Tibial nerve (tissue), 4 donors: Measurements from ENCODE around the gene SIMC1. TPM values are rescaled to one million over a fixed set of nuclear protein-coding genes. Genes with fewer than 3 reads are reported as not detected.

Experiments used
- DNase-seq, 2 donors: peaks; one replicate each; pipeline ENCODE4 v3.0.0-alpha.2; 2019; ENCODE audit warnings: low spot score in 2 of 2
- H3K27ac ChIP-seq, 4 donors: fragments of 200-600 bp; sonication (generic) in 3 of 4; one replicate each; pipeline ENCODE4 v1.5.1; 2017 to 2019; ENCODE audit warnings: mild to moderate bottlenecking in 1 of 4
- H3K27me3 ChIP-seq, 2 donors: fragments of 200-600 bp; sonication (generic) in 1 of 2; one replicate each; pipeline versions ENCODE4 v1.5.1 to v1.6.0; 2017 to 2019
- H3K36me3 ChIP-seq, 3 donors: fragments of 200-600 bp; sonication (generic); one replicate each; pipeline ENCODE4 v1.5.1; 2018 to 2019
- H3K4me1 ChIP-seq, 4 donors: fragments of 200-600 bp; sonication (generic) in 3 of 4; one replicate each; pipeline ENCODE4 v1.5.1; 2017 to 2019
- H3K4me3 ChIP-seq, 4 donors: fragments of 200-600 bp; sonication (generic) in 3 of 4; one replicate each; pipeline ENCODE4 v1.5.1; 2017 to 2019; ENCODE audit warnings: mild to moderate bottlenecking in 1 of 4, moderate library complexity in 1 of 4
- H3K9me3 ChIP-seq, 4 donors: fragments of 200-600 bp; sonication (generic) in 3 of 4; one replicate each; pipeline ENCODE4 v1.5.1; 2017 to 2019
- CTCF ChIP-seq, 5 experiments: fragments of 200-600 bp in 3 of 5; fragments of 450-650 bp in 2 of 5; sonication (generic) in 3 of 5; IDR thresholded peaks; one replicate each; pipeline ENCODE4 v1.5.1; 2016 to 2019; ENCODE audit warnings: antibody characterized with exemption in 5 of 5, mild to moderate bottlenecking in 3 of 5, moderate library complexity in 2 of 5
- EP300 ChIP-seq, 2 donors: sonication (generic); formaldehyde crosslinking; IDR thresholded peaks; one replicate each; pipeline ENCODE4 v1.6.1; 2017; ENCODE audit warnings: antibody characterized with exemption in 2 of 2, mild to moderate bottlenecking in 1 of 2
- POLR2A ChIP-seq, 2 donors: fragments of 450-650 bp; IDR thresholded peaks; one replicate each; pipeline ENCODE4 v1.6.1; 2017; ENCODE audit warnings: antibody characterized with exemption in 2 of 2, mild to moderate bottlenecking in 2 of 2, moderate library complexity in 2 of 2
- WGBS, 2 donors: methylation state at CpG; one replicate each; pipeline ENCODE4 v1.1.5; 2018; 5-methylcytosine and 5-hydroxymethylcytosine counted together
- total RNA-seq, 4 donors: library from RNA; depleted of rRNA; stranded (reverse); fragments of >200 nt; gene quantifications; one replicate each; pipeline ENCODE4 v1.1.0, GENCODE V29; 2016

SIMC1 gene
- total RNA-seq, 4 donors from 2014 or later, result 3.7 to 11.1 (median 8.2) TPM

- peak in 4 of 5 experiments; percentile 8 to 38 (median 18) for TF ChIP-seq CTCF (IDR thresholded peaks at IDR 0.05)
- TF ChIP-seq EP300 (IDR thresholded peaks at IDR 0.05), result peak; percentile 30 to 92
- peak in 1 of 2 donors; percentile 74 for TF ChIP-seq POLR2A (IDR thresholded peaks at IDR 0.05)
- 1 to 3% methylated on average over 30 to 40 of the region's 56 CpGs for WGBS, 2 donors
- H3K27ac ChIP-seq, result peak within 1 kb of the TSS; percentile 22 to 89 (median 82)
Observed at GRCh38 chr5:176361437-176362232, 123.4 kb downstream of the SIMC1 start, which contains the start of gene KIAA1191. TSS of gene KIAA1191 (minus strand) at chr5:176361764. CDS start at chr5:176359508, 2,256 bp downstream.

GRCh38 chr5:176362233-176362490 lies 123.9 kb downstream of the SIMC1 start:
- H3K4me1 ChIP-seq, result peaks cover 0 to 49% (median 14%) of the 10 kb centered on the region in 4 donors
- no peaks in the 10 kb centered on the region for H3K9me3 ChIP-seq
- TF ChIP-seq POLR2A (IDR thresholded peaks at IDR 0.05) (no peak), CTCF (IDR thresholded peaks at IDR 0.05) (no peak), EP300 (IDR thresholded peaks at IDR 0.05) (no peak)
- peaks cover 0 to 20% (median 0%) of the 10 kb centered on the region in 3 donors for H3K36me3 ChIP-seq
- DNase-seq, result no peak
- no peaks in the 10 kb centered on the region for H3K27me3 ChIP-seq
- peak overlapping the region; percentile 65 to 99 (median 78) for H3K4me3 ChIP-seq
- WGBS, 2 donors, result 67 to 75% methylated on average over 8 of the region's 8 CpGs
- H3K27ac ChIP-seq, result peak overlapping the region in 3 of 4 donors; percentile 22 to 89 (median 79)

More at GRCh38 chr5:176361437-176362232, 123.4 kb downstream of the SIMC1 start, which contains the start of gene KIAA1191:
- peak; percentile 86 for DNase-seq
- Histone ChIP-seq H3K4me1 (peaks cover 0 to 48% (median 14%) of the 10 kb centered on the region in 4 donors), H3K36me3 (peaks cover 0 to 24% (median 0%) of the 10 kb centered on the region in 3 donors), H3K27me3 (no peaks in the 10 kb centered on the region), H3K9me3 (no peaks in the 10 kb centered on the region), H3K4me3 (peak within 1 kb of the TSS; percentile 65 to 99 (median 78))

- Histone ChIP-seq H3K4me3 (peak overlapping the region; percentile 61 to 92 (median 82)), H3K27ac (peak overlapping the region; percentile 63 to 87 (median 82)), H3K9me3 (no peaks in the 10 kb centered on the region), H3K27me3 (no peaks in the 10 kb centered on the region), H3K36me3 (peaks cover 0 to 28% (median 0%) of the 10 kb centered on the region in 3 donors), H3K4me1 (peaks cover 0 to 27% (median 14%) of the 10 kb centered on the region in 4 donors)
- 27 to 32% methylated on average over 24 to 27 of the region's 28 CpGs for WGBS, 2 donors
- TF ChIP-seq CTCF (IDR thresholded peaks at IDR 0.05) (no peak), EP300 (IDR thresholded peaks at IDR 0.05) (no peak), POLR2A (IDR thresholded peaks at IDR 0.05) (no peak)
- no peak for DNase-seq
Observed at GRCh38 chr5:176364765-176365350, 126.6 kb downstream of the SIMC1 start.

- TF ChIP-seq EP300 (IDR thresholded peaks at IDR 0.05), result no peak
- no peak for TF ChIP-seq CTCF (IDR thresholded peaks at IDR 0.05)
- peak in 1 of 2 donors; percentile 21 for TF ChIP-seq POLR2A (IDR thresholded peaks at IDR 0.05)
- 1% methylated on average over 15 to 73 of the region's 108 CpGs for WGBS, 2 donors
Observed at GRCh38 chr5:176365351-176366231, 127.4 kb downstream of the SIMC1 start, which contains the start of gene ARL10. TSS of gene ARL10 (plus strand) at chr5:176365487. CDS start at chr5:176365564, 77 bp downstream.

More at GRCh38 chr5:176365351-176366231, 127.4 kb downstream of the SIMC1 start, which contains the start of gene ARL10:
- Histone ChIP-seq H3K27ac (peak within 1 kb of the TSS; percentile 63 to 87 (median 82)), H3K27me3 (no peaks in the 10 kb centered on the region), H3K36me3 (peaks cover 0 to 35% (median 0%) of the 10 kb centered on the region in 3 donors), H3K9me3 (no peaks in the 10 kb centered on the region), H3K4me1 (peaks cover 0 to 20% (median 8%) of the 10 kb centered on the region in 4 donors), H3K4me3 (peak within 1 kb of the TSS; percentile 61 to 92 (median 82))
- DNase-seq, result no peak
